ENCODE measurements around the gene OR5H15. TPM values are rescaled to one million over a fixed set of nuclear protein-coding genes. Genes with fewer than 3 reads are reported as not detected.
"Not testable (repeated sequence)": the region's sequence is repeated elsewhere in the genome, so short reads cannot be mapped to it uniquely, and the experiment has no call there.

Gene OR5H15
- total RNA-seq, result not detected

- H3K4me3 ChIP-seq, result no peak within 1 kb of the TSS
- DNase-seq (ENCODE audit: low spot score), result no peak
- H3K36me3 ChIP-seq, result no peaks in the 10 kb centered on the region
Observed at GRCh38 chr3:98166396-98166795, at the start of gene OR5H15. TSS of gene OR5H15 (plus strand) at chr3:98166696. CDS start at chr3:98168700, 2,004 bp downstream.

DNA sequence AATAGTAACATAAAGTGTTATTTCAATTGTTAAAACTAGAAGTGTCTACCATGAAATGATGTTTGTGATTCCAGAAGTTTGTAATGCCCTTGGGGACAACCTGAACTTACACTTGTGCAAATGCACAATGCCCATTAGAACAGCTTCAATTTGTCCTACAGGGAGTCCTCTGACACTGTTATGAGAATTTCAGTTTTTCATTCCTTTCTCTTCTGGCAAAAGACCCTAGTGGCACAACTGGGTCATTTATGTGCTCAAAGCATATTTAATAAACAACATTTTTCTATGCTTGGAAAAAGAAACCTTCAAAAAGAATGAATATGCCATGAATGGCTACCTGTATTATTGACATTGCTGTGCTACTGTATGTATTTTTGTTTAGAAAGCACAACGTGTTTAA lies 36.1 kb upstream of the OR5H15 start, which contains the start of gene OR5H1:
TSS of gene OR5H1 (plus strand) at position 301 of the 400 bp plus-strand sequence. CDS start 1,977 bp downstream, outside the sequence.
- H3K4me1 ChIP-seq, result no peaks in the 10 kb centered on the region
- H3K9me3 ChIP-seq, result no peaks in the 10 kb centered on the region
- DNase-seq (ENCODE audit: low spot score), result no peak
- no peaks in the 10 kb centered on the region for H3K36me3 ChIP-seq
- no peak within 1 kb of the TSS for H3K27ac ChIP-seq
- no peak within 1 kb of the TSS for H3K4me3 ChIP-seq
- H3K27me3 ChIP-seq, result no peaks in the 10 kb centered on the region
- TF ChIP-seq, protein P1, sequence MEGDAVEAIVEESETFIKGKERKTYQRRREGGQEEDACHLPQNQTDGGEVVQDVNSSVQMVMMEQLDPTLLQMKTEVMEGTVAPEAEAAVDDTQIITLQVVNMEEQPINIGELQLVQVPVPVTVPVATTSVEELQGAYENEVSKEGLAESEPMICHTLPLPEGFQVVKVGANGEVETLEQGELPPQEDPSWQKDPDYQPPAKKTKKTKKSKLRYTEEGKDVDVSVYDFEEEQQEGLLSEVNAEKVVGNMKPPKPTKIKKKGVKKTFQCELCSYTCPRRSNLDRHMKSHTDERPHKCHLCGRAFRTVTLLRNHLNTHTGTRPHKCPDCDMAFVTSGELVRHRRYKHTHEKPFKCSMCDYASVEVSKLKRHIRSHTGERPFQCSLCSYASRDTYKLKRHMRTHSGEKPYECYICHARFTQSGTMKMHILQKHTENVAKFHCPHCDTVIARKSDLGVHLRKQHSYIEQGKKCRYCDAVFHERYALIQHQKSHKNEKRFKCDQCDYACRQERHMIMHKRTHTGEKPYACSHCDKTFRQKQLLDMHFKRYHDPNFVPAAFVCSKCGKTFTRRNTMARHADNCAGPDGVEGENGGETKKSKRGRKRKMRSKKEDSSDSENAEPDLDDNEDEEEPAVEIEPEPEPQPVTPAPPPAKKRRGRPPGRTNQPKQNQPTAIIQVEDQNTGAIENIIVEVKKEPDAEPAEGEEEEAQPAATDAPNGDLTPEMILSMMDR (IDR thresholded peaks at IDR 0.05), result no peak

More at GRCh38 chr3:98166396-98166795, at the start of gene OR5H15:
- Histone ChIP-seq H3K27ac (no peak within 1 kb of the TSS), H3K27me3 (no peaks in the 10 kb centered on the region), H3K9me3 (no peaks in the 10 kb centered on the region), H3K4me1 (no peaks in the 10 kb centered on the region)
- TF ChIP-seq, protein P1 (IDR thresholded peaks at IDR 0.05), result no peak

GRCh38 chr3:98136631-98137030 lies 29.9 kb upstream of the OR5H15 start:
- Histone ChIP-seq H3K27ac (no peak overlapping the region), H3K9me3 (no peaks in the 10 kb centered on the region), H3K27me3 (no peaks in the 10 kb centered on the region), H3K36me3 (no peaks in the 10 kb centered on the region), H3K4me3 (no peak overlapping the region), H3K4me1 (no peaks in the 10 kb centered on the region)
- DNase-seq (ENCODE audit: low spot score), result no peak
- TF ChIP-seq, protein P1 (IDR thresholded peaks at IDR 0.05), result no peak

- DNase-seq (ENCODE audit: low spot score); H3K9me3 ChIP-seq; H3K27ac ChIP-seq; H3K4me3 ChIP-seq; H3K36me3 ChIP-seq; H3K27me3 ChIP-seq; H3K4me1 ChIP-seq: not testable (repeated sequence)
Observed at GRCh38 chr3:98137826-98138557, 28.5 kb upstream of the OR5H15 start.

- H3K27ac ChIP-seq, result no peak overlapping the region
Observed at GRCh38 chr3:98140531-98140930, 26.0 kb upstream of the OR5H15 start.

DNA sequence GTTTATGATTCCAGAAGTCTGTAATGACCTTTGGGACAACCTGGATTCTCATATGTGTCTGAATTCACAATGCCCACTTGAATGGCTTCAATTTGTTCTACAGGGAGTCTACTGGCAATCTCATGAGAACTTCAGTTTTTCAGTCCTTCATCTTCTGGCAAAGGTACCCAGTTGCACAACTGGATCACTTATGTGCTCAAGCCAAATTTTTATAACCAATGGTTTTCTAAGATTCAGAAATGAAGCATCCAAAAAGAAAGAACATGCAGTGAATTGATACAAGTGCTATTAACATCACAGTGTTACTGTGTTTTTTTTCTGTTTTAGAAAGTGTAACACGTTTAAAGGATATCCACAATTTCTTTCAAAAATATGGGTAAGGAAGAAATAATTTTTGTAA lies 19.3 kb upstream of the OR5H15 start, which contains the start of gene OR5H14:
TSS of gene OR5H14 (plus strand) at position 301 of the 400 bp plus-strand sequence. CDS start 1,907 bp downstream, outside the sequence.
- H3K27me3 ChIP-seq, result no peaks in the 10 kb centered on the region
- no peaks in the 10 kb centered on the region for H3K9me3 ChIP-seq
- TF ChIP-seq, protein P1 (IDR thresholded peaks at IDR 0.05), result no peak
- DNase-seq (ENCODE audit: low spot score), result no peak
- no peak within 1 kb of the TSS for H3K27ac ChIP-seq
- H3K4me1 ChIP-seq, result no peaks in the 10 kb centered on the region
- H3K36me3 ChIP-seq, result no peaks in the 10 kb centered on the region
- H3K4me3 ChIP-seq, result no peak within 1 kb of the TSS

More at GRCh38 chr3:98140531-98140930, 26.0 kb upstream of the OR5H15 start:
- DNase-seq (ENCODE audit: low spot score), result no peak
- TF ChIP-seq, protein P1 (IDR thresholded peaks at IDR 0.05), result no peak
- no peaks in the 10 kb centered on the region for H3K4me1 ChIP-seq
- H3K9me3 ChIP-seq, result no peaks in the 10 kb centered on the region
- no peak overlapping the region for H3K4me3 ChIP-seq
- no peaks in the 10 kb centered on the region for H3K27me3 ChIP-seq
- no peaks in the 10 kb centered on the region for H3K36me3 ChIP-seq

Measured in right atrium auricular region (tissue), 2 donors.